Transverse colon (tissue), 4 donors: ENCODE data around the gene SHC3.

ENCODE experiments used
- CTCF ChIP-seq, 5 experiments: fragments of 200-600 bp in 3 of 5; fragments of 450-650 bp in 2 of 5; sonication (generic) in 3 of 5; IDR thresholded peaks; 1 replicate in 2 of 5; 2 replicates in 3 of 5; pipeline ENCODE4 v1.5.1; 2016 to 2017; ENCODE audit warnings: antibody characterized with exemption in 5 of 5, inconsistent platforms in 3 of 5, mild to moderate bottlenecking in 2 of 5, moderate library complexity in 1 of 5
- EP300 ChIP-seq: sonication (generic); formaldehyde crosslinking; IDR thresholded peaks from one replicate; pipeline ENCODE4 v1.6.1; 2017; ENCODE audit warnings: antibody characterized with exemption, low read depth
- POLR2A ChIP-seq: fragments of 450-650 bp; IDR thresholded peaks from one replicate; pipeline ENCODE4 v1.6.1; 2016; ENCODE audit warnings: antibody characterized with exemption, mild to moderate bottlenecking, moderate library complexity
- POLR2AphosphoS5 ChIP-seq, 3 donors: sonication (generic); formaldehyde crosslinking; IDR thresholded peaks; one replicate each; pipeline ENCODE4 v1.6.1; 2016; ENCODE audit warnings: antibody characterized with exemption in 3 of 3

- TF ChIP-seq CTCF (IDR thresholded peaks at IDR 0.05) (no peak), POLR2AphosphoS5 (IDR thresholded peaks at IDR 0.05) (no peak), POLR2A (no peak), EP300 (no peak)
These were observed 204.0 kb downstream of the SHC3 start for GRCh38 chr9:88974641-88975040.
